WTC11 (cell line): ENCODE results near the gene EIF4H.

Experiments used
- ARID4B ChIP-seq: sonication (generic); formaldehyde crosslinking; IDR thresholded peaks from 2 replicates; pipeline ENCODE4 v1.8.0; 2023; ENCODE audit warnings: missing genetic modification reagents, mild to moderate bottlenecking, borderline replicate concordance
- CTCF ChIP-seq: fragments of 200-600 bp; IDR thresholded peaks from 2 replicates; pipeline ENCODE4 v1.8.0; 2022; ENCODE audit warnings: antibody characterized with exemption
- ERG ChIP-seq: fragments of 250-450 bp; sonication (Bioruptor Pico); IDR thresholded peaks from 2 replicates; pipeline ENCODE4 v1.8.0; 2021; ENCODE audit warnings: mild to moderate bottlenecking
- NFE2L1 ChIP-seq: sonication (generic); formaldehyde crosslinking; IDR thresholded peaks from 2 replicates; pipeline ENCODE4 v1.8.1; 2023; ENCODE audit warnings: missing genetic modification reagents
- USF2 ChIP-seq: sonication (generic); formaldehyde crosslinking; IDR thresholded peaks from 2 replicates; pipeline ENCODE4 v1.8.1; 2023; ENCODE audit warnings: mild to moderate bottlenecking, missing genetic modification reagents, moderate library complexity
- ZBTB21 ChIP-seq: sonication (generic); formaldehyde crosslinking; IDR thresholded peaks from 2 replicates; pipeline ENCODE4 v1.8.1; 2023; ENCODE audit warnings: mild to moderate bottlenecking, missing genetic modification reagents, borderline replicate concordance
- TF ChIP-seq, protein P1 (sequence below): sonication (generic); formaldehyde crosslinking; conservative IDR thresholded peaks from 2 replicates; pipeline ENCODE4 v1.8.1; 2022; ENCODE audit warnings: mild to moderate bottlenecking, missing genetic modification reagents
- TF ChIP-seq, protein P2 (sequence below): sonication (generic); formaldehyde crosslinking; IDR thresholded peaks from 2 replicates; pipeline ENCODE4 v1.8.1; 2022; ENCODE audit warnings: mild to moderate bottlenecking, moderate library complexity, missing genetic modification reagents

DNA sequence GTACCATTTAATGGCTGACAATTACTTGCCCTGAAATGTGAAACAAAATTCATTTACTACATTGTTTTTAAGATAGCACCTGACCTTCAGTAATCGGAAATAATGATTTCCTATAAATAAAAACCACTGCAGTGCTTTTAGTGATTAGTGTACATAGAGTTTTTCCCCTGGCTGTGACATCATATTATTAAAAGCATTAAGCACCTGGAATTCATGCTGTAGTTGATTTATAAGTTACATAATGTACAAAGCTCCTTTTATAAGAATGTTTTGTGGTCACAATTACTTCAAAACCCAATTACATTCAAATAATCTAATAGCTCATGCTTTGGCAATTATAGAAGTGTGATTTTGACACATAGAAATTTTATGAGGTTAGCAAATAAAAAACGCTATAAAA lies 44.3 kb upstream of the EIF4H start:
- TF ChIP-seq CTCF (no peak), ERG (CRISPR knock-in tag) (no peak), USF2 (no peak), NFE2L1 (no peak), ZBTB21 (CRISPR knock-in tag) (no peak), ARID4B (CRISPR knock-in tag) (no peak)
- TF ChIP-seq, protein P1, sequence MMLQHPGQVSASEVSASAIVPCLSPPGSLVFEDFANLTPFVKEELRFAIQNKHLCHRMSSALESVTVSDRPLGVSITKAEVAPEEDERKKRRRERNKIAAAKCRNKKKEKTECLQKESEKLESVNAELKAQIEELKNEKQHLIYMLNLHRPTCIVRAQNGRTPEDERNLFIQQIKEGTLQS (CRISPR knock-in tag), result no peak
- TF ChIP-seq, protein P2, sequence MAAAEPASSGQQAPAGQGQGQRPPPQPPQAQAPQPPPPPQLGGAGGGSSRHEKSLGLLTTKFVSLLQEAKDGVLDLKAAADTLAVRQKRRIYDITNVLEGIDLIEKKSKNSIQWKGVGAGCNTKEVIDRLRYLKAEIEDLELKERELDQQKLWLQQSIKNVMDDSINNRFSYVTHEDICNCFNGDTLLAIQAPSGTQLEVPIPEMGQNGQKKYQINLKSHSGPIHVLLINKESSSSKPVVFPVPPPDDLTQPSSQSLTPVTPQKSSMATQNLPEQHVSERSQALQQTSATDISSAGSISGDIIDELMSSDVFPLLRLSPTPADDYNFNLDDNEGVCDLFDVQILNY (CRISPR knock-in tag), result no peak
